ENCODE data around the gene ZNF107.
"Not testable (repeated sequence)": the region's sequence is repeated elsewhere in the genome, so short reads cannot be mapped to it uniquely, and the experiment has no call there.

The ZNF107 gene

DNA sequence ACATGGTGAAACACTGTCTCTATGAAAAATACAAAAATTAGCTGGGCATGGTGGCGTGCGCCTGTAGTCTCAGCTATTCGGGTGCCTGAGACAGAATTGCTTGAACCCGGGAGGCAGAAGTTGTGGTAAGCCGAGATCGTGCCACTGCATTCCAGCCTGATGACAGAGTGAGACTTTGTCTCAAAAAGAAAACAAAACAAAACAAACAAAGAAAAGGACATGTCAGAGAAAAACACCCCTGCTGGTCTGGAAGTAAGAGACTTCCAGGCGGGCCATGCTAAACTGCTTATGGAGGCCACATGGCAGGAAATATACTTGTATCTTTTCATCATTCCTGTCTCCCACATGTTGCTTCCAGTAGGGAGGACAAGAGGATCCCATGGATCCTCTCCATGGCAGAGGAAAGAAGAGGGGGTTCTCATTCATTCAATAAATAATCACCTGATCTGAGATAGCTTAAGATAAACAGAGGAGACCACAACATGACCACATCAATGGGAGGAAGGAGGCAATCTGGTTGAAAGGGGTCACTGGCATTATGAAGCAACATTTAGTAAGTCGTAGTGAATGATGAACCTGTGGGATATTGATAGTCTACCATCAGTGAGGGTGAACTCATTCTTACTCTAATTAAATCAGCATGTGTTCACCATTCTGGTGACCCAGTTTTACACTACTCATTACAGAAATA lies 67.8 kb downstream of the ZNF107 start:
- DNase-seq (ENCODE audit: low read depth) = no peak

- no peak for DNase-seq (ENCODE audit: low read depth)
Measured at GRCh38 chr7:64736575-64736974, 70.6 kb downstream of the ZNF107 start.

- DNase-seq (ENCODE audit: low read depth) = not testable (repeated sequence)
Measured at GRCh38 chr7:64738403-64738802, 72.5 kb downstream of the ZNF107 start.

- not testable (repeated sequence) for DNase-seq (ENCODE audit: low read depth)
Measured at GRCh38 chr7:64738953-64739352, 73.0 kb downstream of the ZNF107 start.

- no peak for DNase-seq (ENCODE audit: low read depth)
Measured at GRCh38 chr7:64744680-64745079, 78.7 kb downstream of the ZNF107 start.

DNA sequence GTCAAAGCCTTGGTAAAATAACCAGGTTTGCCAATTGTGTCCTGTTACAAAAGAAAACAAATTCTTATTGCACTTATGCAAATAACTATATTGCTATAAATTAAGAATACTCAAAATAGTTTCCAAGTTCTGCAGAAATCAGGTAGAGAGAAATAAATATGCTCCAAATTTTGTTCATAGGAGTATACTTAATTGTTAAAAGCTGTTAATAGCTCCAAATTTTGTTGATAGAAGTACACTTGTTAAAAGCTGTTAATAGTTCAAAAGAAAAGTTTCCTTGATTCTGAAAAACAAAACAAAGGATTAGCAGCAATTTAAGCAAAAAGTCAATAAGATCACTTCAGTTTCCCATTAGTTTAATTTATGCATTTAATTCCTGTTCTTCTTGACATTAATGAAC lies 81.9 kb downstream of the ZNF107 start:
- no peak for DNase-seq (ENCODE audit: low read depth)

GRCh38 chr7:64753032-64753431 lies 87.1 kb downstream of the ZNF107 start:
- DNase-seq (ENCODE audit: low read depth) = no peak

DNA sequence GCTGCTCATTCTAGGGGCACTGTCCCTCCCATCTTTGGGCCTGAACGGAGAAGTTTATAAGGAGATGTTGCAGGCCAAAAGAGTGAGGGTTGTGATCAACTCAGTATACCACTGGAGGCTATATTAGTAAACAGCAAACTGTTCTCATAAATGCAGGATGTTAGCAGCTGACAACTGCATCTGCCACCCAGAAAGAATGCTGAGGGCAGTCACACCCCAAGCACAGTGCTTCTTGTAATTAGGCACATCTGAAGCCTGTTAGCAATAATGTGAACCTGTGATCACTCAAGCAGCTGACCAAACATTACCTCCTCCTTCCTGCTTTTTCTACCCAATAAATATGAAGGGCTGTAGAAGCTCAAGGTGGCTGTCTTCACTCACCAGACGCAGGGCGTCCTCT lies 89.9 kb downstream of the ZNF107 start:
- DNase-seq (ENCODE audit: low read depth) = no peak

DNA sequence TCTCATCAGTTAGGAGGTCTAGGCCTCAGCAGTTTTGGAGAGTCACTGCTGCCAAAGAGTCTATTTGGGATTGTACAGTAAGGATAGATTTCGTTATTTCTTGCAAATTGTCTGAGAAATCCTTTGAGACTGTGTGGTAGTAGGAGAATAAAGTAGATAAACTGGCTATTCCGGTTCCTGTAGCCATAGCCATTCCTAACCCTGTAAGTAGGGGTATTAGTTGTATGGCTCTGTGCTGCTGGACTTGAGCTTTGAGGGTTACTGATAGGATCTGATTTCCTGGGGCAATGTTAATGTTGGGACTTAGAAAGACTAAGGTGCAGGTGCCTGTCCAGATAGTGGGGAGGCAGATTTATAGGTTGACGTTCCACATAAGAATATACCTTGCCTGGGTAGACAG lies 92.2 kb downstream of the ZNF107 start:
- DNase-seq (ENCODE audit: low read depth) = no peak
